ENCODE data around the gene ASCC1. TPM values are rescaled to one million over a fixed set of nuclear protein-coding genes. Genes with fewer than 3 reads are reported as not detected.

Gene ASCC1
- total and polyA plus RNA-seq, 2 of the 4 experiments (the other 2 are of a cell fraction): 15.9 to 21.0 TPM

- Histone ChIP-seq H4K5ac (ENCODE audit: low read depth, low read length) (no peak overlapping the region), H3K23ac (ENCODE audit: low read depth, low read length) (no peak overlapping the region), H2AK9ac (replicated peaks; ENCODE audit: low read depth, low read length, poor library complexity) (peak overlapping the region; percentile 42), H3K4me1 (ENCODE audit: control insufficient read depth, insufficient read depth, low read length) (no peaks in the 10 kb centered on the region), H2BK15ac (ENCODE audit: low read depth, low read length) (no peak overlapping the region), H3K9me3 (ENCODE audit: control insufficient read depth, insufficient read depth, low read length) (no peaks in the 10 kb centered on the region), H3K14ac (replicated peaks; ENCODE audit: low read depth, low read length) (no peak overlapping the region), H2AFZ (replicated peaks; ENCODE audit: low read length, poor library complexity) (no peak overlapping the region), H3K56ac (ENCODE audit: extremely low read depth, insufficient read depth, low read length) (no peak overlapping the region), H4K8ac (ENCODE audit: low read depth in 2 of 2, low read length in 2 of 2) (no peak overlapping the region), H2BK20ac (ENCODE audit: low read depth, low read length) (no peak overlapping the region), H4K91ac (ENCODE audit: insufficient read depth, low read depth, low read length) (no peak overlapping the region), H3K79me1 (ENCODE audit: low read depth in 1 of 2, low read length in 2 of 2) (no peaks in the 10 kb centered on the region), H2BK120ac (ENCODE audit: low read depth, low read length) (no peak overlapping the region), H3K9ac (ENCODE audit: low read depth, low read length) (no peak overlapping the region), H3K4me3 (ENCODE audit: insufficient read depth, low read depth, low read length) (no peak overlapping the region), H2AK5ac (ENCODE audit: low read depth, low read length) (no peak overlapping the region), H3K36me3 (ENCODE audit: control insufficient read depth, insufficient read depth, low read length) (no peaks in the 10 kb centered on the region), H3K4me2 (ENCODE audit: low read depth, low read length) (no peak overlapping the region), H3K9me1 (ENCODE audit: insufficient read depth, low read length) (no peaks in the 10 kb centered on the region), H3K27me3 (ENCODE audit: control insufficient read depth, insufficient read depth, low read length) (peaks cover 50% of the 10 kb centered on the region), H3K27ac (ENCODE audit: insufficient read depth, low read length) (no peak overlapping the region), H3K4ac (ENCODE audit: low read depth, low read length) (no peak overlapping the region), H3K18ac (ENCODE audit: low read depth, low read length) (no peak overlapping the region), H2BK5ac (ENCODE audit: low read depth, low read length, poor library complexity, severe bottlenecking) (no peak overlapping the region), H4K20me1 (ENCODE audit: insufficient read depth, low read length) (no peaks in the 10 kb centered on the region)
- ChIA-PET CTCF (interaction anchor here (1.0 kb wide), 1 partner anchor 15 kb away, joined by 4 read pairs; no protein-coding TSS in a partner anchor), POLR2A (ENCODE audit: unreplicated experiment) (no interaction called here)
- ATAC-seq (ENCODE audit: low read depth) (no peak), DNase-seq (no peak)
- in situ Hi-C loops (cut with MboI; ENCODE audit: low sequenced_read_pairs) (no loop called here), intact Hi-C loops (cut with micrococcal nuclease) (no loop called here), dilution Hi-C loops (cut with HindIII; ENCODE audit: low sequenced_read_pairs, unreplicated experiment) (no loop called here)
- BruUV-seq (replicated peaks): no TSS peak
- TF ChIP-seq RFX5 (IDR thresholded peaks at IDR 0.05; ENCODE audit: low read depth, low read length): no peak
- TF ChIP-seq FOS (IDR thresholded peaks at IDR 0.05; ENCODE audit: low read depth, low read length): no peak
- no peak for TF ChIP-seq RCOR1 (IDR thresholded peaks at IDR 0.05; ENCODE audit: insufficient replicate concordance, low read length)
- TF ChIP-seq ELK1 (IDR thresholded peaks at IDR 0.05; ENCODE audit: borderline replicate concordance, low read depth, low read length): no peak
- no peak for TF ChIP-seq MXI1 (IDR thresholded peaks at IDR 0.05; ENCODE audit: borderline replicate concordance, low read depth, low read length)
- no peak for TF ChIP-seq NFE2L2 (IDR thresholded peaks at IDR 0.05; ENCODE audit: low read depth, low read length)
- no peak for TF ChIP-seq CEBPB (IDR thresholded peaks at IDR 0.05; ENCODE audit: low read depth, low read length)
- WGBS, 2 experiments (ENCODE audit: extremely low coverage in 2 of 2, insufficient read length in 1 of 2): 83% methylated on average over 18 of the region's 29 CpGs; no CpG with 5 or more reads in 1 of the 2 experiments
Observed at GRCh38 chr10:72062832-72063702, 153.0 kb downstream of the ASCC1 start.

Data from IMR-90 (cell line).